Epithelial cell of alveolus of lung (primary cell): ENCODE results near the gene SFTA2. TPM values are rescaled to one million over a fixed set of nuclear protein-coding genes. Genes with fewer than 3 reads are reported as not detected.

Experiments
- total RNA-seq: library from RNA; depleted of rRNA; stranded (reverse); fragments of >200 nt; gene quantifications from 2 replicates; pipeline ENCODE4 v1.2.1, GENCODE V29; 2015

The SFTA2 gene
- total RNA-seq = not detected in 2 replicates

GRCh38 chr6:30931969-30932645 is at the start of gene SFTA2:
Gene SFTA2 (minus strand): TSS chr6:30932170. CDS start chr6:30932096, 74 bp downstream.

GRCh38 chr6:30940361-30940986 is 8.5 kb upstream of the SFTA2 start, which contains the start of gene MUCL3:
Gene MUCL3 (plus strand): TSS chr6:30940973. CDS start chr6:30941000, 27 bp downstream.

GRCh38 chr6:30914076-30914853 is 17.7 kb downstream of the SFTA2 start, which contains the start of gene VARS2:
Gene VARS2 (plus strand): TSS chr6:30914238. CDS start chr6:30914837, 599 bp downstream.

GRCh38 chr6:30907758-30908591 is 24.0 kb downstream of the SFTA2 start, which contains the start of gene GTF2H4:
Gene GTF2H4 (plus strand): TSS chr6:30908207.

GRCh38 chr6:30883685-30884520 is 48.1 kb downstream of the SFTA2 start, which contains the start of gene DDR1:
Gene DDR1 (plus strand): TSS chr6:30884519. CDS start chr6:30888730, 4,211 bp downstream.

Other genes with a start within 250 kb of the SFTA2 start
- 53.7 and 67.1 TPM in 2 replicates for gene PPP1R18, start 245.5 kb downstream of the SFTA2 start, total RNA-seq
- gene NRM, start 241.2 kb downstream of the SFTA2 start, total RNA-seq = 16.5 TPM in 2 replicates
- gene MDC1, start 214.9 kb downstream of the SFTA2 start, total RNA-seq = 10.8 and 11.2 TPM in 2 replicates
- 514 and 1,241 TPM in 2 replicates for gene TUBB, start 211.8 kb downstream of the SFTA2 start, total RNA-seq
- 100 and 118 TPM in 2 replicates for gene FLOT1, start 189.5 kb downstream of the SFTA2 start, total RNA-seq
- 92.7 and 292 TPM in 2 replicates for gene IER3, start 187.6 kb downstream of the SFTA2 start, total RNA-seq
- gene DDR1, start 47.7 kb downstream of the SFTA2 start, total RNA-seq = 24.4 and 36.8 TPM in 2 replicates
- gene GTF2H4, start 24.0 kb downstream of the SFTA2 start, total RNA-seq = 12.3 and 22.7 TPM in 2 replicates
- 14.1 and 14.5 TPM in 2 replicates for gene VARS2, start 17.9 kb downstream of the SFTA2 start, total RNA-seq
- not detected in 2 replicates for gene MUCL3, start 8.8 kb upstream of the SFTA2 start, total RNA-seq
- not detected in 2 replicates for gene MUC21, start 51.5 kb upstream of the SFTA2 start, total RNA-seq
- not detected in 2 replicates for gene MUC22, start 78.3 kb upstream of the SFTA2 start, total RNA-seq
- gene C6orf15, start 180.4 kb upstream of the SFTA2 start, total RNA-seq = 0.65 TPM in 1 of 2 replicates, not detected in the other
- under 0.01 and 0.16 TPM in 2 replicates for gene PSORS1C1, start 182.6 kb upstream of the SFTA2 start, total RNA-seq
- 0.13 TPM in 1 of 2 replicates, not detected in the other for gene CDSN, start 188.3 kb upstream of the SFTA2 start, total RNA-seq
- gene PSORS1C2, start 206.9 kb upstream of the SFTA2 start, total RNA-seq = not detected in 2 replicates
- gene CCHCR1, start 225.6 kb upstream of the SFTA2 start, total RNA-seq = 15.9 and 17.8 TPM in 2 replicates
- 2.7 and 21.2 TPM in 2 replicates for gene TCF19, start 226.4 kb upstream of the SFTA2 start, total RNA-seq
- gene POU5F1, start 238.5 kb upstream of the SFTA2 start, total RNA-seq = not detected in 2 replicates